ENCODE data around the gene MBP.
A peak's percentile ranks its signal among the peaks of the same experiment; 100 is the strongest.
"Not testable (repeated sequence)": the region's sequence is repeated elsewhere in the genome, so short reads cannot be mapped to it uniquely, and the experiment has no call there.

The MBP gene

DNA sequence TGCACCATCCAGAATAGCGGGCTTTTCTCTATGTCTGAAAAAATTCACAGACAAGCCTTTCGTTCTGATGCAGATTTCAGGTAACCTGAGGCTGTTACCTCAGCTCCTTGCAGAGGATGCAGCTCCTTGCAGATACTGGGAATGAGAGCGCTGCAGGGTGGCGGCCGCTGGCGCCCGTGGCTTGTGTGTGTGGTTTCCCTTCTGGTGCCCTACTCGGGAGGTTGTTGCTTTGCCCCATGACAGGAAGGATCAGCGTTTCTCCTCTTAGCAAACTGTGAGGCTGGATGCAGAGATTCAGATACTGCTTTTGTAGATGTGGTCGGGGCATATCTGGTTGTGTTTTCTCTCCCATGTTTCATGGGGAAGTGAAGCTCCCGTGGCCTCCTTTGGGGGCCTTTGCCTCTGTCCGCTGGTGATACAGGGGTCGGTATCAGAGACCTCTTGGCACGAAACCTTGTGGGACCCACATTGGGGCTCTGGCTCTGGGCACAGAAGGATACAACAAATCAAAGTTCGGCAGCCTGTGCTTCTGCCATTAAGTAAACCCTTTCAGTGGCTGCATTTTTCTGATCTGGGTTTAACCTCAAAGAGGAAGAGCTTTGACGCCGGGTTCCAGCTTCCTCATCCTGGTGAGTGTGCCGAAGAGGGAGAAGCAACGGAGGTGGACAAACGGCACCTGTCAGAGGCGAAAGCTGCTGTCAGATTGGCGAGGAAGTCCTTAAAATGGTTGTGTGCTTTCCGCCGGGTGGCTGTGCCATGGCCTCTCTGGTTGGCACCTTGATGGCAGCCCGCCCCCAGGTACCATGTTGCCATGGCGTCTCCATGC lies 127.8 kb downstream of the MBP start:
- no peak for DNase-seq (ENCODE audit: low spot score)

DNA sequence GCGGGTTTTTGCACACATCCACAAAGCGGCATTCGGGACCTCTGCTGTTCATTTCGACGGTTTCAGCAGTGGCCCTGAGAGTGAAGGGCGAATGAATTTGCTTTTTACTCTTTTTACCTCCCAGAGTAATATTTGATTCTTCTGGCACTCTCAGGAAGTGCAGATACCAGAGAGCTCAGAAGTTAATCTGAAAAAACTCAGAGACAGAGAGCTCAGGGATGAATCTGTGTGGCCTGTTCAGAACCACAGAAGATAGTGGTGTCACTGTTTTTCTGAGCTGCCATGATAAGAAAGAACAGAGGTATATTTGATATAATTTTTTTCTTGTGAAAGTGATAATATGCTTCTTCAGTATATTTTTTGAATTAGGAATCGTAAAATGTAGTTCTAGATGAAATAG lies 129.3 kb downstream of the MBP start:
- DNase-seq (ENCODE audit: low spot score), result no peak

DNA sequence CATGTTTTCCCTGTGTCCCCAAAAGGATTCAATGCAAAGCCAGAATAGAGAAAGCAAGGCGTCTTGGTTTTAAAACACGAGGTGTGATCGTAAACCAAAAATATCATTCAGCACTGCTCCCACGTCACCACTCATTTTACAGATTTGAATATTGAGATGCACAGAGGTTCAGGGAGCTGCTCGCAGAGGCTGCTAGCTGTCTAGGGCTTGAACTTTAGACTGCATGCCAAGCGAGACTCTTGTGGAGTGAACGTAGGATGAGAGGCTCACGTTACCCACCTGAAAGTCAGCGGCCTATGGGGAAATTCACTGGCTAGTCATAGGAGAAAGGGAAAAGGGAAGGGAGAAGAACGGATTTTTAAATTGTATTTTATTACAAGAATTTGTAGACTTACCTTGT lies 130.1 kb downstream of the MBP start:
- DNase-seq (ENCODE audit: low spot score), result no peak

DNA sequence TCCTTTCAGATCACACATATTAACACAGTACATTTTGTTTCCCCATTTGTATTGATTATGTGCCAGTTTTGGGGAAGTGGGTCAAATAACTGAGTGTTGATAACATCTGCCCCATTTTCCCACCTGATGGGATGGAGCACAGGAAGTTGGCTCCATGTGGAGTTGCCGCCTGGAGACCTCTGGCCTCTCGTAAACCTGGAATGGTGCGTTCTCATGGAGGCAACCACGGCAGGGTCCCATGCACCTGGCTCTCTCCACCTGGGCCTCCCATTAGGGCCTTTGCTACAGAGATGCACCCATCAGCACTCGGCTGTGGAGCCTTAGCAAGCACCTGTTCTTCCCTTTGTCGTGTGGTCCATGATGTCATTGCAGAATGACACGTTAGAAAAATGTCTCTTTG lies 130.6 kb downstream of the MBP start:
- no peak for DNase-seq (ENCODE audit: low spot score)

DNA sequence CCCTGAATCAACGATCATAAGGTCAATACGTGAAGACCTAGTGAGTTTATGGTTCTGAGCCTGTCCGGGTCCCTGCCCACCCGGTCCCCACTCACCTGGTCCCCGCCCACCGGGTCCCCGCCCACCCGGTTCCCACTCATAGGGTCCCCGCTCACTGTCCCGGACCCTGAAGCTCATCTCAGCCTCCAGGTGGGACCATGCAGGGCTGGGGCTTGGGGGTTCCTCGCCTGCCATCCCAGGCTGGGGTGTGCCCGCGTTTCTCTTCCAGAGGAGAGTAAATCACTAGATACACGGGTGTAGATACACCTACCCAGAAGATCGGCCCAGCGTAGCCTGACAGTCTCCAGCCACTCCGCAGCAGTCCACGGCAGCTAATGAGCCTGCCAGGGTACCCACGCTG lies 131.5 kb downstream of the MBP start:
- DNase-seq (ENCODE audit: low spot score), result no peak

DNA sequence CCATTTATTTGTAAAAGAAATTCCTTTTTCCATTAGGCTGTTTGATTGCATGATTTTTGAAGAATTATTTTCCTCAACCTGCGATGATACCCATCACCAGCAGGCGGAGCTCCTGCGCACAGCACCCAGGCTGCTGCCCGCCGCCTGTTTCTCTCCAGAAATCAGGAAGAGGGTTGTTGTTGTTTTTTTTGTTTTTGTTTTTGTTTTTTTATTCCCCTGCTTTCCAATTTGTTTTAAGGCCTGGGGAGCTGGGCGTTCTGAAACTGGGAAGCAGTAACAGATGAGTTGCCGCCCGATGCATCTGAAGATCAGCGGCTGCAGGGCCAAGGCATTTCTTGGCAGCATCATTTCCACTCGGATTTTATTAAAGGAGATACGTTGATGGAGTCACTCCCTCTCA lies 132.1 kb downstream of the MBP start:
- DNase-seq (ENCODE audit: low spot score), result peak; percentile 44

DNA sequence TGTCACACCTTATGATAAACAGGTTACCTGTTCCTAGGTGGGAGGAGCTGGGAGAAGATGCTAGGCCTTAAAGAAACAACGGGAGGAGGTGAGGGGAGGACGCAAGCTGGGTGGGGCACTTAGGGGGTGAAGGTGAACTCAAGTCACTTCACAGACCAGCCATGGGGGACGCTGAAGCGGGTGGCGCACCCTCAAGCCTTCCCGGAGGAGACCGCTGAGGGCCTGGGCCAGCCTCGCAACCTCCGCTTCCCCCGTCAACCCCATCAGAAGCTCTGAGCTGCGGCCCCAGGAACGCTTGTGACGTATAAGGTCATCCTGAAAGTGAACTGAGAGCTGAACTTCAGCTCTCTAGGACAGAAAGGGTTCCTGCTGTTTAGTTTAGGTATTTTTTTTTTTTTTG lies 133.5 kb downstream of the MBP start:
- DNase-seq (ENCODE audit: low spot score), result no peak

DNA sequence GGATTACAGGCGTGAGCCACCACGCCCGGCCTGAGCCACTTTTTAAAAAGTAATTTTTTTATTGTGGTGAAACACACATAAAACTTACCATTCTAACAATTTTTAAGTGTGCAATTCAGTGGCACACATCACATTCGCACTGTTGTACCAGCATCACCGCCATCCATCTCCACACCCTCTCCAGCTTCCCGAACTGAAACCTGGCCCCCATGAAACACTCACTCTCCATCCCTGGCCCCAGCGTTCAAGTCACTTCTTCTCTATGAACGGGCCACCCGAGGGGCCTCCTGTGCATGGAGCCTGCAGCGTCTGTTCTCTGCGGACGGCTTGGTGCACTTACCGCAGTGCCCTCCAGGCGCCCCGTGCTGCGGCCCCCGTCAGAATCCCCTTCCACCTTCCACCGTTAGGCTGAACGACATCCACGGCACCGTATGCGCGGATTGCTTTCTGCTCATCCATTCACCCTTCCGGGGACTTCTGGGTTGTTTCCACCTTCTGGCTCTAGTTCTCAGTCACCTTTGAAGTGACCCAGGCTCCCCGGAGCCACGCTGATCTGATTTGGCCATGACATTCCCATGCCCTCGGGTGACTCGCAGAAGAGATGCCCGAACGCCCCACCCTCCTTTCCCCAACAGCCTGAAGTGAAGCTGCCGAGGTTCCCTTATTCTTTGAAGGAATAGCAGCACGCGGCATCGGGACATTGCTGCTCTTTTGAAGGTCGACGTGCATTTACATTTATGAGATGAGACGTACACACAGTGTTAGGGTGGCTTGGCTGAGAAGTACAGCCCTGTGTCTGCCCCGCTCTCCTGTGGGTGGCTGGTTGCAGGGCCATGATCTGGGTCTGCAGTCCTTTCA lies 134.4 kb downstream of the MBP start:
- DNase-seq (ENCODE audit: low spot score), result no peak

DNA sequence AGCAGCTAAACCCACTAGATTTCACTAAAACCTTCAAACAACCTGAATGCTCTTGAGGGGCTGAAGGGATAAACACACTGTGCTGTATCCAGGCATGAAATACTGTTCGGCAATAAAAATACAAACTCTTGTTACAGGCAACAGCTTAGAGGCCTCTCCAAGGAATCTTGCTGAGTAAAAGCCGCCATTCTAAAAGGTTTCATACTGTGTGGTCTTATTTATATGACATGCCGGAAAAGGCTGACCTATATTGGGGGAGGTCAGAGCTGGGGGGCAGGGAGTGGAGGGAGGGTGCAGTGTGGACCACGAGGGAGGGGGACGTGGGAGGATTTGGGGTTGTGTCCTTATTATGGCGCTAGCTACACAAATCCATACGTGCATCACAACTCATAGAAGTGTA lies 136.2 kb downstream of the MBP start:
- no peak for DNase-seq (ENCODE audit: low spot score)

DNA sequence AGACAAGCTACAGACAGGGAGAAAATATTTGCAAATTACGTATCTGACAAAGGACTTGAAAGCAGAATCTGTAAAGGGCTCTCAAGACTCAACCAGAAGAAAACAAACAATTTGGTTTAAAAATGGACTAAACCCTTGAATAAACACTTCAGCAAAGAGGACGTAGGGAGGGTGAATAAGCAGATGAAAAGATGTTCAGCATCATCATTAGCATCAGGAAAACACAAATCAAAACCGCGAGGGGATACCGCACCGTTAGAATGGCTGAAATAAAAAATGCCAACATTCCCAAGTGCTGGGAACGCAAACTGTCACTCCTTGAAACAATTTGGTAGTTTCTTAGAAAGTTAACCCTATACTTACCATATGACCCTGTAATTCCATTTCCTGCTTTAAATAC lies 136.7 kb downstream of the MBP start:
- DNase-seq (ENCODE audit: low spot score), result no peak

DNA sequence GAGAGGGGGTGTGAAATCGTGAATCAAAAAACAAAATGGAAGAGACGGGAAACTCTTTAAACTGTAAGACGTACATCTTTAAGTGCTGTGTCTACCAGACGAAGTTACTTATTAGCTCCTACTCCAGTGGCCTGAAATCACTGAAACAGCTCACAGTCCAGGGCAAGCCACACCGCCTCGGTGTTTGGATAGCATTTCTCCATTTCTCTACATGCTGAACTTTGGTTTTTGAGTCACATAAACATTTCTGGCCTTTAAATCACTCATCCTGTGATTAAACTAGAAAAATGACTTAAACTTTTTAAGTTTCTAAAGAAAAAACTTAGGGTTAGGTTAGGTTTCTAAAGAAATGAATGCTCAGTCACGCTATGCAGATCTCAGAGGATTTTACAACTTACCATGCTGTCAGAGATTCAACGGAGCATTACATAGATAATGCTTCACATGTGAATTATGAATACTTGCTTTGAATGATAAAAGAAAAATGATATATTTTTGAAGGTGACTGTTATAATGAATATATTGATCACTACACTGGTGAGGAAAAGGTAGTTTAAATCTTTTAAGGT lies 138.4 kb downstream of the MBP start:
- no peak for DNase-seq (ENCODE audit: low spot score)

DNA sequence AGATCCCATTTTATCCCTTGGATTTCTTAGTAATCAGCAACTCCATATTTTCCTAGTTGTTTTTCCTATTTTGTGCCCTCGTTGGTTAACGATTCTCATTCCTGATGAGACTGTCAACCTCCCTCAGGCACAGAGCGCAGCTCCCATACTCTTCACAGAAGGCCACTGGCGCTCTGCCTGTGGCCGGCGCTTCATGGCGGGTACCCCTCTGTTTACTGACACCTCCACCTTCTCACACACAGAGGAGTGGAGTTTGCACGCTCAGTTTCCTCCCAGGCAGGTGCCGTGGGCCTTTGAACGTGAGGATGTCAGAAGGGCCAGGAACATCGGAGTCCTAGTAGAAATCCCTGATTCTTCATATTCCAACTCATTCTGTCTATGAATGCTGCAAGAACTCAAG lies 139.0 kb downstream of the MBP start:
- no peak for DNase-seq (ENCODE audit: low spot score)

DNA sequence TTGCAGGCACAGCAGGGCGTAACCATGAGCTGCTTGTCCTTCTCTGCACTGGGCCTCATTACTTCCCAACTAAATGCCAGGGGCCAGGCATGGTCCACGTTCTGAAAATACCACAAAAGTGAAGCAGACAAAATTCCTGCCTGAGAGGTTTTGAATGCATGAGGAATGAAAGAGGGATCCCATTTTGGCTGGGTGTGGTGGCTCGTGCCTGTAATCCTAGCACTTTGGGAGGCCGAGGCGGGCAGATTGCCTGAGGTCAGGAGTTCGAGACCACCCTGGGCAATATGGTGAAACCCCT lies 139.5 kb downstream of the MBP start:
- no peak for DNase-seq (ENCODE audit: low spot score)

DNA sequence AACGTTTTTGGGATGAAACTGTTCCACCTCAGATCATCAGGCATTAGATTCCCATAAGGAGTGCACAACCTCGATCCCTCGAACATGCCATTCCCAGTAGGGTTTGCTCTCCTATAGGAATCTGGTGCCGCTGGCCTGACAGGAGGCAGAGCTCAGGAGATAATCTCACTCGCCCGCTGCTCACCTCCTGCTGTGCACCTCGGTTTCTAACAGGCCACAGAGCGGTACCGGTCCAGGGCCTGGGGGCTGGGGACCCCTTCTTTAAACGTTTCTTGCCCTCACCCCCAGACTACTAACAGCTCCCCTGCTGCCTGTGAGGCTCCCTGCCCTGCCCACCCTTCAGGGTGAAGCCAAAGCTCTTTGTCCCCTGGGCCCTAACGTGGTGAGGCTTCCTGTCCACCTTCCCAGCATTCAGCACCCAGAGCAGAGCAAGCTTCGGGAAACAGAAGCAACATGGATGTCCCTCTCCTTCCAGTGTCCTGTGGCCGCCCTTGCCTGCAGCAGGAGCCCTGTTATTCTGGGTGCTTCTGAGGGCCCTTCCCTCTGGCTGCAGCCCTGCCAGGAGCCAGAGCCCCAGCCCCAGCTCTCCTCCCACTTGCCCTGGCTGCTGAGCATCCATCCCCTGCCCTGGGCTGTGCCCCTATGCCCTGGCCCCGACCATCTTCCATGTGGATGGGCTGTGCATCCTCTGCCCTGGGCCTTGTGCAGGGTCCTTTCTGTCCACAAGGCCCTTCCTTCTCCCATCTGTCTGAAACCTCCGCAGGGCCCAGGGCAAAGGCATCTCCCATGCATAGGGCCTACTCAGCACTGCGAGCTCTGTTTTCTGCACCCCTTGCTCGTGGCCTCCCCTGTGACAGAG lies 140.1 kb downstream of the MBP start:
- DNase-seq (ENCODE audit: low spot score), result no peak

DNA sequence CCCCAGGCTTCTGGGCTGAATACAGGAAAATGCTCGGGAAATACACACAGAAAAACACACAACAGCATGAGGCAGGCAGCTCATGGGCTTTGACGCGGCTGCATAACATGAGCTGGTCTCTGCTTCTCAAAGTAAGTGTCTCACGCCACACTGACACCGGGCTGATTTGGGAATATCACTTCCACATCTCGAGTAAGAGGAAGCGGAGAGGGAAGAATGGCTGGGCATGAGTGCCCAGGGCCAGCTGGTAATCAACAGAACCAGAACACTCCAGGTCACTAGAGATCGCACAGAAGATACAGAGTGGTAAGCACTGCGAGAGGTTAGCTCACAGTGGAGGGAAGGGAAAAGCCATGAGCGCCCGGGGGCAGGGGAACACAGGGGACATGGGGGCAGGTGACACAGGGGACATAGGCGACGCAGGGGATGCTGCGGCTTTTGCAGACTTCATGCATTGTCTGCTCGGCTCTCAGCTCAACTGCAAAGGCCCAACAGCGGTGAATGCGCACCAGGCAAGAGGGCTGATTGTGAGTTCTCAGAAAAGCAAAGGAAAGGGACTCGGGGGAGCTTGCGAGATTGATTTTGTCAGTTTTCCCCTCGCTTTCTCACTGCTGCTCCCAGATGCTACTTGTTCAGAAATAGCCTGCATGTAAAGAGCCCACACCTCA lies 141.4 kb downstream of the MBP start:
- no peak for DNase-seq (ENCODE audit: low spot score)

DNA sequence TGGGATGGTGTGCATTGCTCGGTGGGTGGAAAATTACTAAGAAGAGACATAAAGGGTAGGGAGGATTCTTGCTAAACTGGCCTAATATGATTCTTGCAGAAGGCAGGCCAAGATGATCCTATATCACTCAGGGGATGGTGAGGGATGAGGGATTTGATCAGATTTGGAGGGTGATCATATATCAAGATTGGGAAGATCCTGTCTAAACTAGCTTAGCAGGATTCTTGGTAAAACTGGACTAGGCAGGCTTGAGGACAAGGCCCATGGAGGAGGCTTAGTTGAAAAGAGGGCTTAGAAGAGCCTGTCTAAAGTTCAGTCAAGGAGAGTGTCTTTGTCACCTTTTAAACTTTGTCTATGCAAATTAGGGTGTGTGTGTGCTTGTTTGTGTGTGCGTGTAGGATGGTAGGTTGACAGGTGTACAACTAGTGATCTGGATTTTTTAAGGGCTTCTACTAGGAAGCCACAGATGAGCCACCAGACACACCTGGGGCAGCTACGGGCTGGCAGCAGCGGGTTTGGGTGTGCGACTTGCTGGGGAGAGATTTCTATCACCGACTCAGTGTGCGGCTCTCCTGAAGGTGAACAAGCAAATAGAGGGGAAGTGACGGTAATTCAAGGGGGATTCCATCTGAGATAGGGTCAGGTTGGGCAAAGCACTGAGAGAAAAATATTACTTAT lies 142.1 kb downstream of the MBP start:
- DNase-seq (ENCODE audit: low spot score), result not testable (repeated sequence)

DNA sequence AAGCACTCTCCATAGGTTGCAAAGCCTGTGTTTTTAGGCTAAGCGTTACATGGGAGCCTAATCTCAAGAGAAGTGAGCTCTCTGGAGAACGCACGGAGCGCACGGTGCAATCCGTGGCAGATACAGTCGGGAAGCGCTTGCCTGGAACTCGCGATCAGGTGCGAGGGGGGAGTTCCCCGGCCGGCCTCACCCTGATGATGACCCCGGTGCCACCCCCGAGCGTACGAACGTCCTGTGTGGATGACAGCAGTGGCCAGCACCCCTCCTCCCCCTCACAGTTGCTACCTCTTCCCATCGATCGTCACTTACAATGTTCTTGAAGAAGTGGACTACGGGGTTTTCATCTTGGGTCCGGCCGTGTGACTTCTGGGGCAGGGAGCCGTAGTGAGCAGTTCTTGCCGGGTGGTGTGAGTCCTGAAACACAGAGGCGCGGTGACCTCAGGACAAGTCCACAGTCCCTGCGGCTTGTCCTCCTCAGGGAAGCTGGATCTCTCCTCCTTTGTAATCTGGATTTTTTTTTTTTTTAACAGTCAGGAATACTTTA lies 142.9 kb downstream of the MBP start:
- DNase-seq (ENCODE audit: low spot score), result no peak

DNA sequence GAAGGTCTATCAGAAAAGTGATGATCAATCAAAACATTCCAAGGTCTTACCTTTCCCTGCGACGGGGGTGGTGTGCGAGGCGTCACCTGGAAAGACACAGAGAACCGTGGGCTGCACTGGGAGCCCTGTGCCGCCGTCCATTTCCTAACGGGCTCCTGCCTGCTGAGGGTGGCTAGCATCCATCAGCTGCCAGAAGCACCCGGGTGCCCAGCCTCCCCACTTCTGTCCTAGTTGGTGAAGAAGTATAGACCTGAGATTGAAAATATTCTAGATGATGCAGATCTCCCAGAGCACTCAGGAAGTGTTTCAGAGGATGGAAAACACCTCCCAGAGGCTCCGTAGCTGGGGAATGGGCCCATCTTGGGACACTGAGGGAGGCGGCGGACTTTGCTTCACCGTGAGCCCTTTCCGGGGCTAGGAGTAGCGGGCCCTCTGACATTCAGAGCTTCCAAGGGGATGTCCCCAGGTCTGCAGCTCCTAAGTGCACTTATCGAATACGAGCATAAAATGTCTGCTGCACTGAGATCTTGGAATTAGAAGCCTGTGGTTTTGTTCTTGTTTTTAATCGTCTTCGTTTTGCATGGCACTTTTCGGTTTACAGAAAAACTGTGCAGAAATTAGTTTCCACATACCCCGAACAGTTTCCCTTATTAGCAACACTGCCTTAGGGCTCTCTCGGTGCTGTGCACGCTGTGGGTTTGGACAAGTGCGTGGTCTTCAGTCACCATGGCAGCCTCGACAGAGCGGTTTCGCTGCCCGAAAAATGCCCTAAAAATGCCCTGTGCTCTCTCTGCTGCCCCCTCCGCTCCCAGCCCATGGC lies 143.5 kb downstream of the MBP start:
- DNase-seq (ENCODE audit: low spot score), result no peak

DNA sequence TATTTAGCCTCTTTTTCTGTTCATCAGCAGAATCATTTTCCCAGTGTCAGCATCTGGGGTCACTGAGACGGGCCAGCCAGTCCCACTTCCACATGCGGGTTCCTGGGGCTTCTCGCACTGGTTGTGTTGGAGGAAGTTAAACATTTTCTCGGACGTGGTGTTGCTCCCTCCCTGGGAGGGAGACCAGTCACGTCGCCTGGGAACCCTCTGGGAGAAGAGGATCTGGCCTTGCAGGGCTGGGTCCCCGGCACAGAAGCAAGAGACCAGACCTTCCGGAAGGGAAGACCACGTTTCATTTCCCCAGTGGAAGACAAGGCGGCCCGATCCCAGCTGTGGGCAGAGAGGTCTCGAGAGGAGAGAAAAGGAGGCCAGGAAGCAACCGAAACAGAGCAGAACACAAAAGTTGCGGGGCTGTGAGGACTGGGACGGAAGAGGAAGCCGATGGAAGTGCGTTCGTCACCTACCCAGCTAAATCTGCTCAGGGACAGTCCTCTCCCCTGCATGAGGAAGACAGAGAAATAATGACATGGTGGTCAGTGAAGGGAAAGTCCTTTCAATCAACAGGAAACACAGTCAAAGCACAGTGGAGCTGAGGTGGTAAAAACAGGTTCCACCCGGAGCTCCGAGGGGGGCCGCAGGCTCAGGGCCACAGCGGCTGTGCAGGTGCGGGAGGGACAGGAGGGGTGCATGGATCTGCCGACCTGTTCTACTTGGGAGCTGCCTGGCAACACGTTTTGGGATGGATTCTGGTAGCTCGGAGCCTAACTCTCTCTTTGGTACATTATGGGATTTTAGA lies 144.4 kb downstream of the MBP start:
- DNase-seq (ENCODE audit: low spot score), result no peak

All from HuH-7.5 (cell line).